HG03159 (cell line): ENCODE data around the gene DHH.
A peak's percentile ranks its signal among the peaks of the same experiment; 100 is the strongest.
"Not testable (repeated sequence)": the region's sequence is repeated elsewhere in the genome, so short reads cannot be mapped to it uniquely, and the experiment has no call there.

Experiments used
- ATAC-seq: cut with Tn5 transposase; IDR thresholded peaks from one replicate; pipeline ENCODE4 v1.9.1; 2021; ENCODE audit warnings: mild to moderate bottlenecking, moderate library complexity; ENCODE audit not compliant: unreplicated experiment

The DHH gene

GRCh38 chr12:49079793-49080192, 14.8 kb downstream of the DHH start:
- ATAC-seq = no peak

- ATAC-seq = no peak
These were observed 23.6 kb downstream of the DHH start for GRCh38 chr12:49070971-49071370.

- peak; percentile 98 for ATAC-seq
These were observed 24.9 kb downstream of the DHH start, which contains the start of gene RHEBL1 for GRCh38 chr12:49069507-49070346. RHEBL1 (minus strand) TSS chr12:49069979; CDS start chr12:49069785, 194 bp downstream.

GRCh38 chr12:49068879-49069506, 25.6 kb downstream of the DHH start:
- no peak for ATAC-seq

GRCh38 chr12:49066120-49066519, 28.5 kb downstream of the DHH start:
- no peak for ATAC-seq

GRCh38 chr12:49064767-49065152, 29.8 kb downstream of the DHH start:
- no peak for ATAC-seq

- not testable (repeated sequence) for ATAC-seq
These were observed 32.7 kb downstream of the DHH start for GRCh38 chr12:49061916-49062315.

- ATAC-seq = no peak
These were observed 33.4 kb downstream of the DHH start for GRCh38 chr12:49061157-49061650.

GRCh38 chr12:49060237-49061156, 34.1 kb downstream of the DHH start, which contains the start of gene KMT2D:
KMT2D (minus strand) TSS chr12:49060794; CDS start chr12:49055324, 5,470 bp downstream.
- peak; percentile 52 for ATAC-seq

GRCh38 chr12:49059299-49060171, 35.1 kb downstream of the DHH start:
- ATAC-seq = peak; percentile 12

- ATAC-seq = no peak
These were observed 35.6 kb downstream of the DHH start for GRCh38 chr12:49059045-49059298.

GRCh38 chr12:49058366-49059044, 36.1 kb downstream of the DHH start:
- no peak for ATAC-seq

GRCh38 chr12:49057888-49058287, 36.7 kb downstream of the DHH start:
- no peak for ATAC-seq

- peak; percentile 61 for ATAC-seq
These were observed 38.4 kb downstream of the DHH start for GRCh38 chr12:49055978-49056754.

GRCh38 chr12:49055092-49055491, 39.5 kb downstream of the DHH start:
- no peak for ATAC-seq

- ATAC-seq = no peak
These were observed 40.1 kb downstream of the DHH start for GRCh38 chr12:49054524-49054923.

GRCh38 chr12:49054096-49054495, 40.5 kb downstream of the DHH start:
- ATAC-seq = no peak

- no peak for ATAC-seq
These were observed 42.0 kb downstream of the DHH start for GRCh38 chr12:49052451-49053208.
